HEK293T (cell line): ENCODE data around the gene GNA15.

Experiments used
- CTCF ChIA-PET: fragments of 350-600 bp; formaldehyde crosslinking; extraction: SDS; loops from one replicate; lab custom pipeline; 2021; ENCODE audit warnings: antibody characterized with exemption, inconsistent platforms; lab: Yijun Ruan, JAX
- POLR2A ChIA-PET: fragments of 350-600 bp; formaldehyde crosslinking; extraction: SDS; loops from one replicate; lab custom pipeline; 2020; ENCODE audit warnings: antibody characterized with exemption, inconsistent platforms; lab: Yijun Ruan, JAX
- DNase-seq: peaks from one replicate; pipeline ENCODE4 v3.0.0; 2012; ENCODE audit warnings: mixed read lengths; ENCODE audit errors: extremely low spot score
- ARNT ChIP-seq: fragments of 450-650 bp; IDR thresholded peaks from 2 replicates; pipeline ENCODE4 v1.6.1; 2017; ENCODE audit warnings: mild to moderate bottlenecking
- BHLHE40 ChIP-seq: fragments of 450-650 bp; IDR thresholded peaks from 2 replicates; pipeline ENCODE4 v1.6.1; 2016; ENCODE audit warnings: mild to moderate bottlenecking, moderate library complexity, borderline replicate concordance
- ELF4 ChIP-seq: fragments of 450-650 bp; IDR thresholded peaks from 2 replicates; pipeline ENCODE4 v1.6.1; 2017; ENCODE audit warnings: antibody characterized with exemption
- FOXA1 ChIP-seq: fragments of 450-650 bp; IDR thresholded peaks from 2 replicates; pipeline ENCODE4 v1.6.1; 2016; ENCODE audit warnings: mild to moderate bottlenecking
- FOXK2 ChIP-seq: fragments of 450-650 bp; IDR thresholded peaks from 2 replicates; pipeline ENCODE4 v1.6.1; 2016; ENCODE audit warnings: mild to moderate bottlenecking
- FOXM1 ChIP-seq: fragments of 450-650 bp; IDR thresholded peaks from 2 replicates; pipeline ENCODE4 v1.6.1; 2017; ENCODE audit warnings: mild to moderate bottlenecking, borderline replicate concordance
- HDGF ChIP-seq: fragments of 450-650 bp; IDR thresholded peaks from 2 replicates; pipeline ENCODE4 v1.6.1; 2017; ENCODE audit warnings: antibody characterized with exemption, borderline replicate concordance
- LEF1 ChIP-seq: fragments of 450-650 bp; IDR thresholded peaks from 2 replicates; pipeline ENCODE4 v1.6.1; 2017; ENCODE audit warnings: mild to moderate bottlenecking, borderline replicate concordance
- NFRKB ChIP-seq: fragments of 450-650 bp; IDR thresholded peaks from 2 replicates; pipeline ENCODE4 v1.6.1; 2016; ENCODE audit warnings: mild to moderate bottlenecking, moderate library complexity
- SP1 ChIP-seq: fragments of 450-650 bp; IDR thresholded peaks from 2 replicates; pipeline ENCODE4 v1.6.1; 2017
- SUZ12 ChIP-seq: fragments of 450-650 bp; IDR thresholded peaks from 2 replicates; pipeline ENCODE4 v1.6.1; 2016; ENCODE audit warnings: mild to moderate bottlenecking
- TARDBP ChIP-seq: fragments of 450-650 bp; IDR thresholded peaks from 2 replicates; pipeline ENCODE4 v1.6.1; 2016
- ZNF384 ChIP-seq: fragments of 450-650 bp; IDR thresholded peaks from 2 replicates; pipeline ENCODE4 v1.6.1; 2016
- TF ChIP-seq, protein P1 (sequence below): fragments of 450-650 bp; IDR thresholded peaks from 2 replicates; pipeline ENCODE4 v1.6.1; 2016

GNA15 gene

DNA sequence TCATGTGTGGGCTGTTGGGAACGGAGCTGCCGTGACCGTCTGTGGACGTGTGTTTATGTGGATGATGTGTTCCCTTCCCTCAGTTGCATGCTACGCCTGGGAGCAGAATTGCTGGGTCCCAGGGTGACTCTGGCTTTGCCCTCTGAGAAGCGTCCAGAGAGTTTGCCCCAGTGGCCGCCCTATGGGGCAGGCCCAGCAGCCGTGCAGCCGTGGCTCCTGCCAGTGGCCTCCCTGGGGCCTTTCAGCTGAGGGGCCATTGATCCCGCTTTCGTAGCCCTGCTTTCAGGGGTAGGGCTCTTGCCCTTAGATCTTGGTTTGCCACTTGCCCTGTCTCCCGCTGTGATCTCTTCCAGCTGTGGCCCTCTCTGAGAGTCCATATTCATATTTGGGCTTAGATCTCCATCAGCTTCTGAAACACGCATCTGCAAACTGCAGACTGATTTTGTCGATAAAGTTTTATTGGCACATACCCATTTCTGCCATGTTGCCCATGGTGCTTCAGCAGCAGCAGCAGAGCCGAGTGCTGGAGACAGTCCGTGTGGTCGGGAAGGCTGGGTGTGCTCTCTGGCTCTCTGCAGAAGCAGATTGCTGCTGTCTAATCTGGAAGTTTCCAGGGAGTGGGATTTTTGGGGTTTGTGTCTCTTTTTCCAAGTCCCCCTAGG lies 24.1 kb upstream of the GNA15 start:
- POLR2A ChIA-PET: no interaction called here
- no peak for DNase-seq
- CTCF ChIA-PET: no interaction called here
- TF ChIP-seq ARNT (no peak), LEF1 (no peak), SP1 (no peak), TARDBP (no peak), BHLHE40 (no peak), FOXK2 (no peak), FOXM1 (no peak), FOXA1 (no peak)

DNA sequence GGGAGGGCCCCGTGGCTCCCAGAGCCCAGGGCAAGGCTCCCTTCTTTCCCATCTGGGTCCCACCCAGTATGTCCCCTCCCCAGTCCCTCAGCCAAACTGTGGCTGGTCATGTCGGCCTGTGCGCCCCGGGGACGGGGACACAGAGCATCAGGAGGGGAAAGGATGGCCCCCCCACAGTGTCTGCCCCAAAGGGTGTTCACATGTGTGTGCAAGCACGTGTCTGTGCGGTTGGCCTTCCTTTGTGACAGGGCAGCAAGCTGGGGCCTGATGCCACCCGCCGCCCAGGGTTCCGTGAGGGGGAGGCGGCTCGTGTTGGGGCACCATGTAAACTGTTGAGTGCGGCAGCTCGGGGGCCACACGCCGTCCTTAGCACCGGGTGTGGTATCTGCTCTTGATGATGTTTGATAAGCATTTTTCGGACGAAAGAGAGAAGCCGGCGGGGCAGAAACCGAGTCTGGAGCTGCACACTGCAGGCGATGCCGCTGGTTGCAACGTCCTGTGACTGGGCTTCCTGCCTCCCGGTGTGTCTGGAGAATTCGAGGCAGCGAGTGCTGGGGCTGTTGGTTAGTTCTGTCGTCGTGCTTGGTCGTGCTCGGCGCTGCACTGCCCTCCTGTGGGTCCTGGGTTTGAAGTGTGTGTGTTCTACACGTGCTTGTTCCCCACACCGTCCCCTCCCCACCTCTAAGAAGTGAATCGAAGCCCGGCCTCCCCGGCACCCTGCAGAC lies 23.3 kb upstream of the GNA15 start:
- ChIA-PET CTCF (no interaction called here), POLR2A (no interaction called here)
- no peak for DNase-seq
- TF ChIP-seq FOXM1 (no peak), FOXA1 (no peak), HDGF (no peak), ARNT (no peak), SUZ12 (no peak), SP1 (no peak), ELF4 (no peak), LEF1 (no peak), NFRKB (no peak), BHLHE40 (no peak), FOXK2 (no peak), TARDBP (no peak)
- TF ChIP-seq, protein P1, sequence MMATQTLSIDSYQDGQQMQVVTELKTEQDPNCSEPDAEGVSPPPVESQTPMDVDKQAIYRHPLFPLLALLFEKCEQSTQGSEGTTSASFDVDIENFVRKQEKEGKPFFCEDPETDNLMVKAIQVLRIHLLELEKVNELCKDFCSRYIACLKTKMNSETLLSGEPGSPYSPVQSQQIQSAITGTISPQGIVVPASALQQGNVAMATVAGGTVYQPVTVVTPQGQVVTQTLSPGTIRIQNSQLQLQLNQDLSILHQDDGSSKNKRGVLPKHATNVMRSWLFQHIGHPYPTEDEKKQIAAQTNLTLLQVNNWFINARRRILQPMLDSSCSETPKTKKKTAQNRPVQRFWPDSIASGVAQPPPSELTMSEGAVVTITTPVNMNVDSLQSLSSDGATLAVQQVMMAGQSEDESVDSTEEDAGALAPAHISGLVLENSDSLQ: no peak

DNA sequence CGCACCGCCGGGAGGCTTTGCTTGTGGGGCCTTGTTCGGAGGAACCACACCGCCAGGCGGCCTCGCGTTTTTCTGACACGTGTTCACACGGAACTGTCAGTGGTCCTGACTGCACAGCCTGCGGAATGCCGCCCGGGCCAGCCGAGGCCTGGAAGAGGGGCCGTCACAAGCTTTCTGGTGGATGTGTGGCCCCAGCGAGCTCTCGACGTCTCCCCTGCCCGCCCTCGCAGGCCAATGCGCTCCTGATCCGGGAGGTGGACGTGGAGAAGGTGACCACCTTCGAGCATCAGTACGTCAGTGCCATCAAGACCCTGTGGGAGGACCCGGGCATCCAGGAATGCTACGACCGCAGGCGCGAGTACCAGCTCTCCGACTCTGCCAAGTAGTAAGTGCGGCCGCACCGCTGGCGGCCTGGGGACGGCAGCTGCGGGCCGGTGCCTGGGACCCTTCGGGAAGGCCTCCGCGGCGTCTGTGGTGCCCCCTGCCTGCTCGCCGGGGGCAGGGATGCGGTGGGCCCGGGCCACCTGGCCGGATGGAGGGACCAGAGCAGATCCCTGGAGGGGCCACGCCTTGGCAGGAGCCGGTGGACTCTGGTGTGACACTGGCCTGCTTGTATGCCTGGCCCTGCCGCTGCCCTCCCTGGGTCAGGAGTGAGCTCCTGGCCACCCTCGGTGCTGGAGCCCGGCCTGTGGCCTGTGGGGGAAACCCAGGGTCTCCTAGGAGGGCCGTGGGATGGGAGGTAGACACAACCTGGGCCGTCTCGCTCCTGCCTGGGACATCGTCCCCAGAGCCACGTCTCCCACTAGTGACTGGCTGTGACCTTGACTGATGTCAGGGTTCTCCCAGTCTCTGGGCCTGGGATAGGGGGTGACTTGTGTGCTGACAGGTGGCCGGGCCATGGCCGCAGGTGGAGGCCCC lies 22.5 kb upstream of the GNA15 start:
- DNase-seq: no peak
- POLR2A ChIA-PET: no interaction called here
- CTCF ChIA-PET: no interaction called here
- TF ChIP-seq ZNF384: no peak
- no peak for TF ChIP-seq NFRKB
- no peak for TF ChIP-seq HDGF
- no peak for TF ChIP-seq TARDBP
- TF ChIP-seq SP1: no peak
- no peak for TF ChIP-seq FOXA1
- no peak for TF ChIP-seq LEF1
- no peak for TF ChIP-seq FOXM1
- TF ChIP-seq ELF4: no peak
- TF ChIP-seq SUZ12: no peak
- TF ChIP-seq, protein P1: no peak
- no peak for TF ChIP-seq BHLHE40
- TF ChIP-seq ARNT: no peak
- TF ChIP-seq FOXK2: no peak

DNA sequence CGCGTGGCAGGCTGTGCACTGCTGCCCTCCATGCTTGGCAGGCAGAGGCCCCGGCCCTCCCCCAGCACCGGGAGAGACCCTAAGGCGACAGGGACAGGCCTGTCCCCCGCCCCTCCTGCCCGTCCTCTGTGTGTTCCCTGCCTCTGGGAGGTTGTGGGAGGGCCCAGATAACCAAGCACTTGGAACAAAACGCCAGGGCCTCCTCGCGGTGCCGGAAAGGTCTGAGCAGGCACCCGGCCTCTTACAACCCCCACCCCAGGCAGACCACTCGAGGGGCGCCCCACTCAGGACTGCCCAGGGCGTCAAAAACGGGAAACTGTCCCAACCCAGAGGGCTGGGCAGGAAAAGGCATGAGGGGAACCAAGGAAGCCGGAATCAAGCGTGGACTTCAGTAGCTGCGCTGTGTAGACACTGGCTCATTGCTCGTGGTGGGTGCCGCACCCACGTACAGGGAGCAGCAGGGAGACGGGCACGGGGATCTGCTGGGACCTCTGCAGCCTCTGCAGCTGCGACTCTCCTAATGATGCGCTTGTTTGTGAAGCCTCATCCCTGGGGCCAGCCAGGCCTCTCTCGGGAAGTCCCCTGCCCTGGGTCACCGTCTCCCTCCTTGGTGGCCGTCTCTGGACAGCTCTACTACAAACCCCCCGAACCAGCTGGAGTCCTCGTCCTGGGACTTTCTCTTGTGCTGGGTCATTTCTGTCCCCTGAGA lies 21.7 kb upstream of the GNA15 start:
- CTCF ChIA-PET: no interaction called here
- POLR2A ChIA-PET: no interaction called here
- DNase-seq: no peak
- TF ChIP-seq TARDBP (no peak), HDGF (no peak), FOXK2 (no peak), FOXA1 (no peak), SP1 (no peak), BHLHE40 (no peak), ARNT (no peak), FOXM1 (no peak), ELF4 (no peak), ZNF384 (no peak), LEF1 (no peak), SUZ12 (no peak), NFRKB (no peak)
- TF ChIP-seq, protein P1: no peak

DNA sequence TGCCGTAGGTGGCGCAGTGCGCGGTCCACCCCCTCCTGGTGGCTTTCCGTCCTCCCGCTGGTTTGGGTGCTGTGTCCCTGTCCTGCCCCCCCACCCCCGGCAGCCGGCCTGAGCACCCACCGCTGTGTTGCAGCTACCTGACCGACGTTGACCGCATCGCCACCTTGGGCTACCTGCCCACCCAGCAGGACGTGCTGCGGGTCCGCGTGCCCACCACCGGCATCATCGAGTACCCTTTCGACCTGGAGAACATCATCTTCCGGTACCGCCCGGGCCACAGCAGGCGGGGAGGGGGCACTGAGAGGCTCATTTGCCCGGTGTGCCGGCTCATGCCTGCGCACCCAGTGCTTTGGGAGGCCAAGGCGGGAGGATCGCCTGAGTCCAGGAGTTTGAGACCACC lies 21.0 kb upstream of the GNA15 start:
- ChIA-PET POLR2A (no interaction called here), CTCF (no interaction called here)
- DNase-seq: no peak
- TF ChIP-seq, protein P1: no peak
- no peak for TF ChIP-seq FOXM1
- TF ChIP-seq FOXA1: no peak
- TF ChIP-seq TARDBP: no peak
- TF ChIP-seq ZNF384: no peak
- no peak for TF ChIP-seq SUZ12
